ENCODE results near the gene MYMK.

Gene MYMK

GRCh38 chr9:133474215-133474614, 50.5 kb downstream of the MYMK start:
- H4K91ac ChIP-seq (ENCODE audit: low read depth, low read length), result no peak overlapping the region
- no peak for DNase-seq
- H3K27me3 ChIP-seq (ENCODE audit: insufficient read depth, low read length), result no peaks in the 10 kb centered on the region
- H2AK5ac ChIP-seq (ENCODE audit: low read length), result no peak overlapping the region
- no peak overlapping the region for H3K23ac ChIP-seq (ENCODE audit: low read length)
- H3K79me2 ChIP-seq (ENCODE audit: control insufficient read depth, insufficient read depth, low read length, poor library complexity), result no peaks in the 10 kb centered on the region
- no peak overlapping the region for H3K9ac ChIP-seq (ENCODE audit: low read length)
- H3K9me3 ChIP-seq (ENCODE audit: insufficient read depth, low read depth, low read length), result no peaks in the 10 kb centered on the region
- H3K4me3 ChIP-seq (ENCODE audit: low read depth, low read length), result no peak overlapping the region
- H3K4me1 ChIP-seq (ENCODE audit: control insufficient read depth in 1 of 2, insufficient read depth in 2 of 2, low read length in 2 of 2), result peaks cover 8 to 10% of the 10 kb centered on the region in 2 experiments
- no peak overlapping the region for H2BK5ac ChIP-seq (ENCODE audit: low read depth, low read length, poor library complexity)
- H2BK120ac ChIP-seq (ENCODE audit: insufficient read depth, low read length, poor library complexity), result no peak overlapping the region
- H3K4me2 ChIP-seq (ENCODE audit: low read length), result no peak overlapping the region
- H4K8ac ChIP-seq (ENCODE audit: low read depth, low read length), result no peak overlapping the region
- peaks cover 30 to 31% of the 10 kb centered on the region in 2 experiments for H3K36me3 ChIP-seq (ENCODE audit: control insufficient read depth in 1 of 2, insufficient read depth in 2 of 2, low read length in 2 of 2)
- no peak overlapping the region for H3K14ac ChIP-seq (ENCODE audit: low read length)
- H3K79me1 ChIP-seq (ENCODE audit: low read length), result peaks cover 4% of the 10 kb centered on the region
- no peak overlapping the region for H2AFZ ChIP-seq (ENCODE audit: insufficient read depth, low read length, poor library complexity)
- WGBS (ENCODE audit: extremely low coverage, insufficient coverage, insufficient read length), result no CpG with 5 or more reads among the region's 5 CpGs
- no peak overlapping the region for H3K18ac ChIP-seq (ENCODE audit: low read length)
- no peak overlapping the region for H3K27ac ChIP-seq (ENCODE audit: low read depth, low read length)
- H2BK12ac ChIP-seq (ENCODE audit: low read length), result no peak overlapping the region
- H4K12ac ChIP-seq (ENCODE audit: low read depth, low read length), result no peak overlapping the region
- no peak overlapping the region for H3K4ac ChIP-seq (ENCODE audit: low read depth, low read length)

GRCh38 chr9:133473743-133474142, 51.0 kb downstream of the MYMK start:
- no peak for DNase-seq
- no peaks in the 10 kb centered on the region for H3K27me3 ChIP-seq (ENCODE audit: insufficient read depth, low read length)
- no peak overlapping the region for H3K23ac ChIP-seq (ENCODE audit: low read length)
- H3K14ac ChIP-seq (ENCODE audit: low read length), result no peak overlapping the region
- no peak overlapping the region for H4K12ac ChIP-seq (ENCODE audit: low read depth, low read length)
- no peak overlapping the region for H4K8ac ChIP-seq (ENCODE audit: low read depth, low read length)
- H2AFZ ChIP-seq (ENCODE audit: insufficient read depth, low read length, poor library complexity), result no peak overlapping the region
- no peak overlapping the region for H2BK5ac ChIP-seq (ENCODE audit: low read depth, low read length, poor library complexity)
- no peak overlapping the region for H2AK5ac ChIP-seq (ENCODE audit: low read length)
- no peak overlapping the region for H2BK120ac ChIP-seq (ENCODE audit: insufficient read depth, low read length, poor library complexity)
- no peak overlapping the region for H3K4ac ChIP-seq (ENCODE audit: low read depth, low read length)
- no peaks in the 10 kb centered on the region for H3K9me3 ChIP-seq (ENCODE audit: insufficient read depth, low read depth, low read length)
- H3K18ac ChIP-seq (ENCODE audit: low read length), result no peak overlapping the region
- no peak overlapping the region for H4K91ac ChIP-seq (ENCODE audit: low read depth, low read length)
- H3K36me3 ChIP-seq (ENCODE audit: control insufficient read depth in 1 of 2, insufficient read depth in 2 of 2, low read length in 2 of 2), result peaks cover 30 to 31% of the 10 kb centered on the region in 2 experiments
- no peaks in the 10 kb centered on the region for H3K79me2 ChIP-seq (ENCODE audit: control insufficient read depth, insufficient read depth, low read length, poor library complexity)
- WGBS (ENCODE audit: extremely low coverage, insufficient coverage, insufficient read length), result no CpG with 5 or more reads among the region's 20 CpGs
- H3K9ac ChIP-seq (ENCODE audit: low read length), result no peak overlapping the region
- H3K4me1 ChIP-seq (ENCODE audit: control insufficient read depth in 1 of 2, insufficient read depth in 2 of 2, low read length in 2 of 2), result peaks cover 7 to 9% of the 10 kb centered on the region in 2 experiments
- no peak overlapping the region for H3K4me2 ChIP-seq (ENCODE audit: low read length)
- no peak overlapping the region for H3K4me3 ChIP-seq (ENCODE audit: low read depth, low read length)
- no peak overlapping the region for H3K27ac ChIP-seq (ENCODE audit: low read depth, low read length)
- H3K79me1 ChIP-seq (ENCODE audit: low read length), result peaks cover 3% of the 10 kb centered on the region
- no peak overlapping the region for H2BK12ac ChIP-seq (ENCODE audit: low read length)

GRCh38 chr9:133472753-133473378, 51.9 kb downstream of the MYMK start:
- Histone ChIP-seq H3K4me1 (ENCODE audit: control insufficient read depth in 1 of 2, insufficient read depth in 2 of 2, low read length in 2 of 2) (peaks cover 0 to 2% of the 10 kb centered on the region in 2 experiments), H3K18ac (ENCODE audit: low read length) (no peak overlapping the region)
- no CpG with 5 or more reads among the region's 19 CpGs for WGBS (ENCODE audit: extremely low coverage, insufficient coverage, insufficient read length)

GRCh38 chr9:133472277-133472645, 52.5 kb downstream of the MYMK start:
- Histone ChIP-seq H3K27ac (ENCODE audit: low read depth, low read length) (no peak overlapping the region), H3K4me3 (ENCODE audit: low read depth, low read length) (no peak overlapping the region), H2BK12ac (ENCODE audit: low read length) (no peak overlapping the region), H2AK5ac (ENCODE audit: low read length) (no peak overlapping the region), H2BK120ac (ENCODE audit: insufficient read depth, low read length, poor library complexity) (no peak overlapping the region), H3K27me3 (ENCODE audit: insufficient read depth, low read length) (no peaks in the 10 kb centered on the region), H4K12ac (ENCODE audit: low read depth, low read length) (no peak overlapping the region), H3K18ac (ENCODE audit: low read length) (no peak overlapping the region), H4K8ac (ENCODE audit: low read depth, low read length) (no peak overlapping the region), H3K4ac (ENCODE audit: low read depth, low read length) (no peak overlapping the region), H3K36me3 (ENCODE audit: control insufficient read depth in 1 of 2, insufficient read depth in 2 of 2, low read length in 2 of 2) (peaks cover 30 to 31% of the 10 kb centered on the region in 2 experiments), H3K4me2 (ENCODE audit: low read length) (no peak overlapping the region), H3K23ac (ENCODE audit: low read length) (no peak overlapping the region), H3K9me3 (ENCODE audit: insufficient read depth, low read depth, low read length) (no peaks in the 10 kb centered on the region), H3K79me1 (ENCODE audit: low read length) (no peaks in the 10 kb centered on the region), H2AFZ (ENCODE audit: insufficient read depth, low read length, poor library complexity) (no peak overlapping the region), H3K4me1 (ENCODE audit: control insufficient read depth in 1 of 2, insufficient read depth in 2 of 2, low read length in 2 of 2) (no peaks in the 10 kb centered on the region), H4K91ac (ENCODE audit: low read depth, low read length) (no peak overlapping the region), H3K14ac (ENCODE audit: low read length) (no peak overlapping the region), H2BK5ac (ENCODE audit: low read depth, low read length, poor library complexity) (no peak overlapping the region), H3K9ac (ENCODE audit: low read length) (no peak overlapping the region), H3K79me2 (ENCODE audit: control insufficient read depth, insufficient read depth, low read length, poor library complexity) (no peaks in the 10 kb centered on the region)
- WGBS (ENCODE audit: extremely low coverage, insufficient coverage, insufficient read length), result no CpG with 5 or more reads among the region's 11 CpGs
- DNase-seq, result no peak

More at GRCh38 chr9:133472753-133473378, 51.9 kb downstream of the MYMK start:
- H3K9ac ChIP-seq (ENCODE audit: low read length), result no peak overlapping the region
- H3K79me1 ChIP-seq (ENCODE audit: low read length), result no peaks in the 10 kb centered on the region
- no peak overlapping the region for H2BK12ac ChIP-seq (ENCODE audit: low read length)
- H2BK5ac ChIP-seq (ENCODE audit: low read depth, low read length, poor library complexity), result no peak overlapping the region
- no peak for DNase-seq
- no peaks in the 10 kb centered on the region for H3K27me3 ChIP-seq (ENCODE audit: insufficient read depth, low read length)
- no peak overlapping the region for H2AFZ ChIP-seq (ENCODE audit: insufficient read depth, low read length, poor library complexity)
- no peaks in the 10 kb centered on the region for H3K79me2 ChIP-seq (ENCODE audit: control insufficient read depth, insufficient read depth, low read length, poor library complexity)
- no peak overlapping the region for H2BK120ac ChIP-seq (ENCODE audit: insufficient read depth, low read length, poor library complexity)
- H3K4me2 ChIP-seq (ENCODE audit: low read length), result no peak overlapping the region
- H3K4ac ChIP-seq (ENCODE audit: low read depth, low read length), result no peak overlapping the region
- no peaks in the 10 kb centered on the region for H3K9me3 ChIP-seq (ENCODE audit: insufficient read depth, low read depth, low read length)
- no peak overlapping the region for H4K91ac ChIP-seq (ENCODE audit: low read depth, low read length)
- H3K23ac ChIP-seq (ENCODE audit: low read length), result no peak overlapping the region
- no peak overlapping the region for H3K27ac ChIP-seq (ENCODE audit: low read depth, low read length)
- no peak overlapping the region for H4K12ac ChIP-seq (ENCODE audit: low read depth, low read length)
- peaks cover 30 to 31% of the 10 kb centered on the region in 2 experiments for H3K36me3 ChIP-seq (ENCODE audit: control insufficient read depth in 1 of 2, insufficient read depth in 2 of 2, low read length in 2 of 2)
- H3K4me3 ChIP-seq (ENCODE audit: low read depth, low read length), result no peak overlapping the region
- H2AK5ac ChIP-seq (ENCODE audit: low read length), result no peak overlapping the region
- no peak overlapping the region for H3K14ac ChIP-seq (ENCODE audit: low read length)
- H4K8ac ChIP-seq (ENCODE audit: low read depth, low read length), result no peak overlapping the region
